SK-MEL-5 (cell line): ENCODE data around the gene SLC24A4. TPM values are rescaled to one million over a fixed set of nuclear protein-coding genes. Genes with fewer than 3 reads are reported as not detected.

ENCODE experiments used
- DNase-seq: peaks from one replicate; pipeline ENCODE4 v3.0.0-alpha.2; 2016; ENCODE audit warnings: low read depth, low spot score
- in situ Hi-C: cut with HindIII; loops from 2 replicates; pipeline ENCODE4 v1.10.0; 2016; ENCODE audit warnings: low sequenced_read_pairs, high pct_unique_total_duplicates, low pct_unique_long_range_greater_than_20kb
- total RNA-seq: library from RNA; depleted of rRNA; stranded (reverse); fragments of >200 nt; shearing (Covaris generic); gene quantifications from 2 replicates; pipeline ENCODE4 v1.2.3, GENCODE V29; 2014

SLC24A4 gene
- total RNA-seq, 1 experiment from 2014 or later, result 0.24 TPM

DNA sequence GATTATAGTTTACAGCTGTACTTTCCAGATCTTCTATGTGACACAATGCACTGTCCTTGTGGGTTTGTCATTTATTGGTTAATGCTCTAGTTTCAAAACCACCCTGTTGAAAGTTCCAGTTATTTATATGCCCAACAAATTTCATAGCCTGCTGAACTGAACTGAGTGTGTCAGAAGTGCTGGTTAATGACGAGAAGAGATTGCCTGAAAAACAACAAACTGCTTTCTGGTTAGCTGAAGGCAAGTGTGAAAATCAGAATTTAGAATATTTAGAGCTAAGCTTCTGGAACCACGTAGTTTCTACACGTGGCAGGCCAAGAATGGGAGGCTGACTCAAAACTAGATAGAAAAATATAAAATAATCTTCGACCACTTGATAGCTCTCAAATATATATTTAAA is 171.5 kb downstream of the SLC24A4 start:
- no peak for DNase-seq
- in situ Hi-C loops, result no loop called here

DNA sequence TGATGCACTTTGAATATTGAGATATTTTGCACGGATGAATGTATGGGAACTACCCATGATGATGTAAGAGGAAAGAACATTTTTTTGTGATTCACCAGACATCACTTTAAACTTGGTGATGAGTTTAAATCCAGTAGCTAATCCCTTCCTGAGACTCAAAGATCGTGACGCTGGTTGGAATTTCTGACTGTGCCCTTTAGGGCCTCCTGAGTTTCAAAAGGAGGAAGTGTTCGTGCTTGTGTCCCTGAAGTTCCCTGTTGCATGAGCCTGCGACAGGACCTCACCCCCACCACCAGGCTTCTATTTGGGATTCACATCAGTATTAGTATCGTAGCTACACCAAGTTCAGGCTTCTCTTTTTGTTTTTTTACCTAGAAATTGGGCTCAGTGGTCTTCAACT is 172.1 kb downstream of the SLC24A4 start:
- no peak for DNase-seq
- in situ Hi-C loops, result no loop called here

DNA sequence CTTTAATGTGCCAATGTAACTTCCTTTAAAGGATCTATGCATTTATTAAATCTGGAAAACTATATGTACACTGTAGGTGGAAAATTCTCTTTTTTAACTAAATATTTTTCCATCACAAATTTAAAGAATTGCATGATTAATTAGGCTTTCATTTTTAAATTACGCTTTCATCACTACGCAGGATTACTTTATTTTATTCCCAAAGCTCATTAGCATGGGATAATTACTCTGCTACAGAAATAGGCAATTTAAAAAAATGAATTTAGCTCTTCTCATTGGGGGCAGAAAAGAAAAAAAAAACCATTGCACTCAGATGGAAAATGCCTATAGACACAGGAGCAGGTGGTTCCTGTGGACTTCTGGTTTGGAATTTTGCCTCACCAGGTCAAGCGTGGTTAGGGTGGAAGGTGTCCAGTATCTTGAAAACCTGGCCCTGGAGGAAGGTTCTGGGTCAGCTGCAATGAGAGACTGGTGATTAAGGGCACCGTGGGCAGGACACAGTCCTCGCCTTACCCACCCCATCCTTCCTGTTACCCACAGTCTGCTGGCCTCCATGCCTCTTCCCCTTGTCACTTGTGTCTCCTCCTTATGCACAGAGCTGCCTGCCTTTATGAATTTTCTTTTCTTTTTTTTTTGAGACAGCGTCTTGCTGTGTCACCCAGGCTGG is 173.4 kb downstream of the SLC24A4 start:
- no peak for DNase-seq
- in situ Hi-C loops, result no loop called here

DNA sequence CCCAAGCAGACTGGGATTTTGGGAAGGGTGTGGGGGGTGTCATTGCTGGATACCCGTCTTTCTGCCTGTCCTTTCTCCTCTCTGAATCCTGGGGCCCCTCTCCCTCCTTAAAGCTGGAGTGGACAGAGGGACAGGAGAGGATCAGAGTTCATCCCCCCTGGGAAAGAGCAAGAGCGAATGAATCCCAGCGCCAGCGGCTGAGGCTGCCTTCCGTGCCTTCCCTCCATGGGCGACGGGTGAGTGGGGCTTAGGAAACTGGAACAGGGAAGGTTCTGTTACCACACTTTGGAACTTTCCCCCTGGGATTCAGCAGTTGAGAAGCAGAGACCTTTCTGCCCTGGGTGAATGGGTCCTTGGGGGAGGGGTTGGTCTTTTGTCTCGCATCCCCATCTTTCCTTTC is 174.4 kb downstream of the SLC24A4 start:
- DNase-seq, result no peak
- in situ Hi-C loops, result no loop called here

DNA sequence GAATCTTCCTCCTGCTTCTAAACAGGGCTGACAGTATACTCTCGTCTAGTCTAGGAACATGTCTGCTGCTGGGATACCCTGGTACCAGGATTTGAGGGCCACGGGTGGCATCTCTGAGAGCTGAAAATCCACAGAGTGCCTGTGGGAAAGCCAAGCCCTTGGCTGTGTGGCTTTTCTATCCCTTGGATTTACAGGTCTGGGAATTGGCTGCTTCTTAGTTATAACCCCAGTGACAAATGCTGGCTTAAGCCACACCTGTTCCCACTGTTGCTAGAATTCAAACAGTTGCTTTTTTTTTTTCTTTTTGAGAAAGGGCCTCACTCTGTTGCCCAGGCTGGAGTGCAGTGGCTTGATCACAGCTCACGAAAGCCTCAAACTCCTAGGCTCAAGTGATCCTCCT is 176.3 kb downstream of the SLC24A4 start:
- DNase-seq, result no peak
- in situ Hi-C loops, result no loop called here

DNA sequence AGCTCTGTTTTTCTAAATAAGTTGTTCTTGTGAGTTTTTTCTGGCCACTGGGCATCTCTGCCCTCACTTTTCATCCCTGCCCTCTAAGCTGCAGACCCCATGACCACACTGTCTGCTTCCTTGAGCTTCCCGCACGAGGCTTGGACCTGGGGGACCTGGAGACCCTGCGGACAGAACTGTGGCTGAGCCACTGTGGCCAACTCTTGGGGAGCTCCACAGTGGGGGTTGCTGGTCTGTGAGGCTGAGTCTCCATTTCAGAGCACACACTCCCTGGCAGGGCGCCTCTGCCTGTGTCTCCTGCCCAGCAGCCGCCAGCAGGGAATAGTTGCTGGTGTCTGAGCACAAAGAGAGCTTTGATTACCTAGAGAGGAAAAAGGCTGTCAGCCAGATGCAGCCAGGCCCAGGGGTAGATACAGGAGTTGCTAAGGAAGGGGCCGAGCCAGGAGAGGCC is 177.6 kb downstream of the SLC24A4 start:
- DNase-seq, result peak; percentile 91
- in situ Hi-C loops, result no loop called here

DNA sequence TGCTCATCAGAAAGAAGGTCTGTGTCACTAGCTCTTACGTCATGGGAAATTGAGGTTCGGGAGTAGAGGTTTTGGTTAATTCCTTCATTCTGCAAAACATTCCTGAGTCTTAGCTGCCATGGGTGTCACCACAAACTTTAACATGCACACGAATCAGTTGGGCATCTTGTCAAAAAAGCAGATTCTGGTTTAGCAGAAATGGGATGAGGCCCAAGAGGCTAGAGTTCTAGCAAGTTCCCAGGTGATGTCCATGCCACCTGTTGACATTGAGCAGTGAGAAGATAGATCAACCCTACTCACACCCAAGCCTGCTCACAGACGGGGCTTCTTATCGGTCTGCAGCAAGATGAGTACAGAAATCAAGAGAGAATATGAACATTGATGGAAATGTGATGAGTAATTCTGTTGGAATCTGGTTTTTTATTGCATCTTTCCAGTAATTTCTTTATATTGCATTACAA is 179.0 kb downstream of the SLC24A4 start:
- no peak for DNase-seq
- in situ Hi-C loops, result no loop called here

DNA sequence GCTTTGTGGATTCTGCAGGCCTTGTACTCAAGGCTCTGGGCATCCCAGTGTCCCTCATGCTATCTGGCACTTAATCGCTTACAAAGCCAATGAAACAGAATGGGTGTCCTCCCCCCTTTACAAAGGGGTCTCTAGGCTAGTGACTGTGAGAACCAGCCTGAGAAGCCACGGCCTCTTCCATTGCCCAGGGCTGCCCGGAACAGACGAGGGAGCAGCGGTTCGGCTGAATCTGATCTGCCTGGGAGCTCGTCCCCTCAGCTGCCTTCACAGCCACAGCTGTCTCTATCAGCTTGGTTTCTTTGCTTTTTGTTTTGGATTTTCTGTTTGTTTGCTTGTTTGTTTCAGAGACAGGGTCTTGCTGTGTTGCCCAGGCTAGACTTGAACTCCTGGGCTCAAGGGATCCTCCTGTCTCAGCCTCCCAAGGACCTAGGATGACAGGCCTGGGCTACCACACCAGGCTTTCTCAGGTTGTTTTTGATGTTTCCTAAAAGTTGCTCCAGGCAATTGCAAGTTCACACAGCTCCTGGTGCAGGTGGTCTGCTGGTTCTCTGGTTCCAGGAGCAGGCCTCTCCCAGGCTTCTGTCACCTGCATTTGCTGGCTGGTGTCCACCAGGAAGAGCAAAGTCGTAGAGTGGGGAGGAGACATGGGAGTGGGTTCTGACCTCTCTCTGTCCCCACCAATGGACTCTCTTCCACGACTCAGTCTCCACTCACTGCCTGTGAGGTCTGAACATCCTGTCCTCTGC is 179.7 kb downstream of the SLC24A4 start:
- in situ Hi-C loops, result no loop called here
- no peak for DNase-seq

DNA sequence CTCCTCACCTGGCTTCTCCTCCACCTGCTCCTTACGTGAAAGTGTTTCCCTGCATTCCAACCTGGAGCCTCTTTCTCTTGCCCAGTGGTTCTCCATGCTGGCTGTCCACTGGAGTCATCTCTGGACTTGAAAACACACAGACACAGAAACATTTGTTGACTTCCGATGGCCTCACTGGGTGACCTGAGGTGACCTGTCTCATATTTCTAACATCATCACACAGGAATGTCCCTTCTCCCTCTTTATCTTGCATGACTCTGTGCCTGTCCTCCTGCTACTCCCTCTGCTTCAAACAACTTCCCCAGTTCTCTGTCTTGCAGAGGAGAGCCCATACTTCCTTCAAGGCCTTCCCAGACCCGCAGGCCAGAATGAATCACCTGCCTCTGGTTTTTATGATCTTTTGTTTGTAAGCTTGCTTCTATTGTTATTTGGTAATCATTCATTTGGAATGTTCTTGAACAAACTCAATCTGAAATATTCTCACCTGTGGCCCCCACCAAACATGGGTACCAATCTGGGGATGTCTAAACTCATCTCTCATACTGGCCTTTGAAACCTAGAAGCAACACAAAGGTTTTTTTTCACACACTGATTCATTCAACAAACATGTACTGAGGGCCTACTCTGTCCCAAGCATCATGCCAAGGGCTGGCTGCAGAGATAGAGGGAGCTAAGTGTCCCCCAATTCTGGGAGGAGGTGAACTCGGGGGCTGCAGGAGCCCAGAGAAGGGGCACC is 181.0 kb downstream of the SLC24A4 start:
- DNase-seq, result no peak
- in situ Hi-C loops, result no loop called here

DNA sequence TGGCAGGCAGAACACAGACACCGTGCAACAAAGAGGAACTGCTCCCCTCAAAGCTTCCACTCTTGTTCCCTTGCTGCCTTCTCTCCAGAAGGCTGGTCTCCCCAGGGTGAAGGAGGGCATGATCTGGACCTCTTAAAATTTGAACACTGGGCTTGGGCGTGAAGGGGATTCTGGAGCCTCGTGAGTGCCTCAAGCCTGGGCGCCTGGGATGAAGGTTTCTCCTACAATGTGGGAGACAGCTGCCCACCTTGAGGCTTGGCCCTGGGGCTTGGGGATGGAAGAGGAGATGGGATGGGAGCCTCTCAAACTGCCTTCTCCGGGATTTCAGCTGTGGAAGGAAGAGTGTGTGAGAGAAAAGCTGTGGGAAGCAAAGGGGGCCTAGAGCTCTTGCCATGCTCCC is 182.9 kb downstream of the SLC24A4 start:
- no peak for DNase-seq
- in situ Hi-C loops, result no loop called here

DNA sequence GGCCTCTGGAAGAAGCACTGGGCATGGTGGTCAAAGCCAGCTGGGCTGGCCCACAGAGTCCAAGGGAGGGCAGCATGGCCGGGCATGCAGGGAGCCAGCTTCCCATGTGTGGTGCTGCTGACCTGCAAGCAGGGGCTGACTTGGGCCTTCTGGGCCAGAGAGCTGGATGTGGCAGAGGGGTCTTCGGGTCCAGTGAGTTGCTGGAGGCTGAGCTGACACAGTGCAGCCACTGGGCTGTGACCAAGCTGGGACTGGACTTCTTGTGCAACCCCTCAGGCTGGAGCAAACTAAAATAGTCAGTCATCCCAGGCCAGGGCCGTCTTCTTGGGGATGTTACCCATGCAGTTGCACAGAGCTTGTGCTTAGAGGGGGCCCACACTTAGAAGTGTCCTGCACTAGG is 183.3 kb downstream of the SLC24A4 start:
- in situ Hi-C loops, result no loop called here

DNA sequence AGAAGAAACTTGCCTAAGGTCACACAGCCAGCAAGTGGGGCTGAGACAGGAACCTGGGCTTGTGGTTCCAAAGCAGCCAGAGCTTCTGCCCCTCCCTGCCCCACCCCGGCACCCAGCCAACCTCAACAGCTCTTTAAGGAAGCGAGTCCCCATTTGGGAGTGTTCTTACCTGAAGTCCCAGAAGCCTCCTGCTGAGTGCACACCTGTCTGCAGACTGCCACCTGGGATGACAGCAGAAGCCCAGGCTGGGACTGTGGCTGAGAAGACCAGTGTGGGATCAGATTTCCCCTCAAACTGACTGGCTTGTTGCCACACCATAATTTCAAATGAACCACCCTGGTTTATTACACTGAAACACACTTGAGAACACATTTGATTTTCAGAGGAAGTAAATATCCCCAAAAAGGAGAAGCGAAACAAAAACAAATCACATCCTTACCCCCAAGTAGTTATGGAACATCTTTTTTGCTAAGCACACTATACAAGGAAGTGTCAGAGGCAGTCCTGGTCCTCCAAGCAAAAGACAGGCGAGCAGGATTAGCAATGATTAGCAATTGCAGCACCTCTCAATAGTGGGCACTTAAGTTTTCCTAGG is 184.3 kb downstream of the SLC24A4 start:
- in situ Hi-C loops, result no loop called here
- DNase-seq, result no peak

More for the DNA sequence above, 183.3 kb downstream of the SLC24A4 start:
- no peak for DNase-seq

DNA sequence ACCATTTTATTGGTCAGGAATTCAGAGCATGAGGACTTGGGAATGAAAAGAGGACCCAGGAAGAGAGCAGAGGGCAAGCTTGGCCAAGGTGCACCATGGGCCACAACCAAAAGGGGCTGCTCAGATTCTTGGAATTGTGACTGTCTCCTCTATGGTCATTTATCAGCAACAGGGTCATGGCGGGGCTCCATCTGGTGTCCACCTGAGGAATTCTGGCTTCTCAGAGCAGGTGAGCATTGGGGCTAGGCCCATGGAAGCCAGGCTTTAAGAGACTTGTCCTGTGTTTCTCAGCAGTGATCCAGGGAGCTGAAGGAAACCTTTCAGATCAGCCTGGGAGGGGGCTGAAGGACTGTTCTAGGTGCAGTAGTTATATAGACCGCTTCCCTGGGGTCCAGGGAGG is 188.0 kb downstream of the SLC24A4 start:
- DNase-seq, result peak; percentile 22
- in situ Hi-C loops, result no loop called here

DNA sequence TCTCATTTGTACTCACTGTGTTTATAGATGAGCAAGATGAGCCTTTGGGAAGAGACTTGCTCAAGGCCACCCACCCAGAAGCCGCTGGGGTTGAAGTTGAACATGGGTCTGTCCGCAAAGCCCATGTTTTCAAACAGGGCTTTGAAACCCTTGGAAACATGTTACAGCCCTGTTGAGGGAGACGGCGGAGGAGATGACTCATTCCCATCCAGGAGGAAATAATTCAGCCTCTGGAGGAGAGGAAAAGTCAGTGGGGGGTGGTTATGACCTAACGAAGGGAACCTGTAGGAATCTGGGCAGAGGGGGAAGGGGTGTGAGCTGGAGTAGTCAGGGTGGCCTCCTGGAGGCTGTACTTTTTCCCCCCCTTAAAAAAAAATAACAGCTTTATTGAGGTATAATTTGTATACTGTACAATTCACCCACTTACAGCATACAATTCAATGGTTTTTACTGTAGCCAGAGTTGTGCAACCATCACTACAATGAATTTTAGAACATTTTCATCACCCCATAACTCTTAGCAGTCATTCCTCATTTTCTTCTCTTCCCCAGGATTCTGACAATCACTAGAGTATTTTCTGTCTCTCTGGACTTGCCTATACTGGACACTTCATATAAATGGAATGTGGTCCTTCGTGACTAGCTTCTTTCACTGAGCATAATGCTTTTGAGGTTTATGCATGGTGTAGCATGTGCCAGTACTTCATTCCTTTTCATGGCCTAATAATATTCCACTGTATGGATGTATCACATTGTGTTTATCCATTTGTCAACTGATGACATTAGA is 188.7 kb downstream of the SLC24A4 start:
- in situ Hi-C loops, result no loop called here
- DNase-seq, result peak; percentile 50

DNA sequence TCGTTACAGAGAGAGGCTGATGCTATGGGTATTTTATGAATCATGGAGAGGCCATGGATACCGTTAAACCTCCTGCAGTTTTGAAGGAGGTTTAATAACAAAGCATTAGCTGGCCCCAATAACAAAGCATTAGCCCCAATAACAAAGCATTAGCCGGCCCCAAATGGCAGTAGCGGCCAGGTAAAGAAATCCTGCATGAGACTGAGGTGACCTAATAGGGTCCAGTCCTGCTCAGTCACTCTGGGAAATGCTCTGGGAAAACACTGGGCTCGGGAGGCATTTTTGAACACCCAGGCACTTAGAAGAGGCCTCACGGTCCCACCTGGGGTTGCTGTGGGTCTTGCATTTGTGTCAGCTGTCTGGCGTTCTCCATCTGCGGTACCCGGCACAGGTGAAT is 189.8 kb downstream of the SLC24A4 start:
- DNase-seq, result no peak

DNA sequence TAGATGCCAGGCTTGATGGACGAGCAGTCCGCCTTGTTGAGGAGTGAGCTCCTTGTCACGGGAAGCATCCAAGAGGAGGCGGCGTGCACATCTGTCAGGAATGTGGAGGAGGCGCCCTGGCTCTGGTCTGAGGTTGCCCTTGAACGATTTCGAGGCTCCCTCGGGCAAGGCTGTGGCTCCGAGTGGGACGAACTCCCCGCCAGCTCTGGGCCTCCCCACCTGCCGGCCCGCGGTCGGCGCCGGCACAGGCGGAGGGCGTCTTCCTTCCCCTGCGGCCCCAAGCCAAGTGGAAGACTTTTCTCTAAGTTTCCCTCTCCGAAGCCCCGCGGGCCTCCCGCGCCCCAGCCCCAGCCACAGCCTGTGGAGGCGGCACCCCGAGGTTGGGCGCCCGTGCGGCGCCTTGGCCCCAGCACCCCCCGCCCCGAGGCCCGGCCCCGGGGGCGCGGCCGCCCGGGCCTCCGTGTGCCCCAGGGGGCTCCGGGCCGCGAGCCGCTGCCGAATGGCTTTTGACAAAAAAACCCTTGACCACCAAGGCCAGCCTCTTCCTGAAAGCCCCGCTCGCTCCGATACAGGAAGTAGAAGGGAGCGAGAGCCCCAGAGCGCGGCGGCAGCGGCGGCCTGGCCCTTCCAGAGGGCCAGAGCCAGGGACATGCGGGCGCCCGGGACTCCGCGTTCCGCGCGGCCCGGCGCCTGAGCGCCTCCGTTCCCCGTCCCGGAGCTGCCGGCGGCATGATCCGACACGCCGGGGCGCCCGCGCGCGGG is 190.4 kb downstream of the SLC24A4 start, which contains the start of gene RIN3:
TSS of gene RIN3 (plus strand) at position 578 of the 762 bp plus-strand sequence. CDS start at position 730, 152 bp downstream.
- DNase-seq, result peak; percentile 39
- in situ Hi-C loops, result no loop called here

More for the DNA sequence above, 189.8 kb downstream of the SLC24A4 start:
- in situ Hi-C loops, result no loop called here
